PC-9 (cell line): Measurements from ENCODE around the gene SLC25A25. TPM values are rescaled to one million over a fixed set of nuclear protein-coding genes. Genes with fewer than 3 reads are reported as not detected.

Source experiments
- BruUV-seq: library from RNA; stranded (reverse); fragments of 400-500 nt; replicated peaks from 2 replicates; lab custom pipeline; 2021; lab: Mats Ljungman, UMichigan
- CTCF ChIA-PET: fragments of 300-600 bp; sonication (Branson Sonifier 250); formaldehyde crosslinking; loops from one replicate; lab custom pipeline; 2022; ENCODE audit warnings: antibody characterized with exemption; lab: Charles Lee
- POLR2A ChIA-PET: fragments of 300-600 bp; sonication (Branson Sonifier 250); formaldehyde crosslinking; loops from one replicate; lab custom pipeline; 2022; ENCODE audit warnings: antibody characterized with exemption; ENCODE audit not compliant: unreplicated experiment; lab: Charles Lee
- DNase-seq, 2 experiments: peaks; one replicate each; pipeline versions ENCODE4 v3.0.0 to v3.0.0-alpha.2; 2015 to 2022; ENCODE audit warnings: mixed read lengths in 1 of 2
- H2AFZ ChIP-seq: fragments of 200-600 bp; sonication (generic); 2 replicates; pipeline ENCODE4 v1.8.1; 2017; ENCODE audit warnings: antibody characterized with exemption
- H3F3A ChIP-seq: fragments of 200-600 bp; sonication (generic); 2 replicates; pipeline ENCODE4 v1.8.1; 2017; ENCODE audit warnings: antibody characterized with exemption, mild to moderate bottlenecking, low read depth; ENCODE audit not compliant: insufficient read depth
- H3K27ac ChIP-seq: fragments of 200-600 bp; sonication (generic); 2 replicates; pipeline ENCODE4 v1.6.1; 2016; ENCODE audit warnings: mixed run types
- H3K27me3 ChIP-seq: fragments of 200-600 bp; sonication (generic); 2 replicates; pipeline ENCODE4 v1.6.1; 2016; ENCODE audit warnings: low read depth, mixed run types; ENCODE audit not compliant: insufficient read depth
- H3K36me3 ChIP-seq: fragments of 200-600 bp; sonication (generic); 2 replicates; pipeline ENCODE4 v1.6.1; 2016; ENCODE audit warnings: low read depth, mixed run types
- H3K4me1 ChIP-seq: fragments of 200-600 bp; sonication (generic); replicated peaks from 2 replicates; pipeline ENCODE4 v1.6.1; 2016; ENCODE audit warnings: mixed run types; ENCODE audit not compliant: insufficient read depth
- H3K4me2 ChIP-seq: fragments of 200-600 bp; sonication (generic); 2 replicates; pipeline ENCODE4 v1.6.1; 2017; ENCODE audit warnings: mixed run types
- H3K4me3 ChIP-seq: fragments of 200-600 bp; sonication (generic); 2 replicates; pipeline ENCODE4 v1.6.1; 2016; ENCODE audit warnings: mixed run types
- H3K79me2 ChIP-seq: fragments of 200-600 bp; sonication (generic); 2 replicates; pipeline ENCODE4 v1.6.1; 2017; ENCODE audit warnings: low read depth, mixed run types
- H3K9me2 ChIP-seq: fragments of 200-600 bp; sonication (generic); 2 replicates; pipeline ENCODE4 v1.8.1; 2017; ENCODE audit warnings: mild to moderate bottlenecking; ENCODE audit not compliant: insufficient read depth
- H3K9me3 ChIP-seq: fragments of 200-600 bp; sonication (generic); 2 replicates; pipeline ENCODE4 v1.8.1; 2016; ENCODE audit warnings: low read depth; ENCODE audit not compliant: insufficient read depth
- H4K20me1 ChIP-seq: fragments of 200-600 bp; sonication (generic); 2 replicates; pipeline ENCODE4 v1.8.1; 2017; ENCODE audit not compliant: insufficient read depth
- EZH2 ChIP-seq: fragments of 200-600 bp; sonication (generic); IDR thresholded peaks from 2 replicates; pipeline ENCODE4 v1.8.0; 2017; ENCODE audit warnings: antibody characterized with exemption, low read depth
- intact Hi-C: fragments of 100-400 bp; cut with micrococcal nuclease; formaldehyde crosslinking; loops from one replicate; pipeline ENCODE4 v1.10.0; 2022; ENCODE audit not compliant: unreplicated experiment
- total RNA-seq: library from RNA; stranded (reverse); gene quantifications from 2 replicates; pipeline ENCODE4 v1.2.3, GENCODE V29; 2021
- TF ChIP-seq, protein P1 (sequence below): fragments of 200-600 bp; sonication (generic); conservative IDR thresholded peaks from 2 replicates; pipeline ENCODE4 v1.6.1; 2017; ENCODE audit warnings: mixed run types, antibody characterized with exemption, mild to moderate bottlenecking, moderate library complexity

SLC25A25 gene
- total RNA-seq, 1 experiment from 2014 or later = 11.7 TPM

- H3F3A ChIP-seq = peaks cover 37% of the 10 kb centered on the region
- TF ChIP-seq, protein P1, sequence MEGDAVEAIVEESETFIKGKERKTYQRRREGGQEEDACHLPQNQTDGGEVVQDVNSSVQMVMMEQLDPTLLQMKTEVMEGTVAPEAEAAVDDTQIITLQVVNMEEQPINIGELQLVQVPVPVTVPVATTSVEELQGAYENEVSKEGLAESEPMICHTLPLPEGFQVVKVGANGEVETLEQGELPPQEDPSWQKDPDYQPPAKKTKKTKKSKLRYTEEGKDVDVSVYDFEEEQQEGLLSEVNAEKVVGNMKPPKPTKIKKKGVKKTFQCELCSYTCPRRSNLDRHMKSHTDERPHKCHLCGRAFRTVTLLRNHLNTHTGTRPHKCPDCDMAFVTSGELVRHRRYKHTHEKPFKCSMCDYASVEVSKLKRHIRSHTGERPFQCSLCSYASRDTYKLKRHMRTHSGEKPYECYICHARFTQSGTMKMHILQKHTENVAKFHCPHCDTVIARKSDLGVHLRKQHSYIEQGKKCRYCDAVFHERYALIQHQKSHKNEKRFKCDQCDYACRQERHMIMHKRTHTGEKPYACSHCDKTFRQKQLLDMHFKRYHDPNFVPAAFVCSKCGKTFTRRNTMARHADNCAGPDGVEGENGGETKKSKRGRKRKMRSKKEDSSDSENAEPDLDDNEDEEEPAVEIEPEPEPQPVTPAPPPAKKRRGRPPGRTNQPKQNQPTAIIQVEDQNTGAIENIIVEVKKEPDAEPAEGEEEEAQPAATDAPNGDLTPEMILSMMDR = no peak
- no peak for TF ChIP-seq EZH2
- H3K36me3 ChIP-seq = no peaks in the 10 kb centered on the region
- no peak overlapping the region for H2AFZ ChIP-seq
- H3K9me2 ChIP-seq = no peaks in the 10 kb centered on the region
- H3K27ac ChIP-seq = no peak overlapping the region
- intact Hi-C loops = no loop called here
- H4K20me1 ChIP-seq = no peaks in the 10 kb centered on the region
- BruUV-seq = no TSS peak
- no peaks in the 10 kb centered on the region for H3K27me3 ChIP-seq
- no peak overlapping the region for H3K4me2 ChIP-seq
- no peak for DNase-seq
- CTCF ChIA-PET = interaction anchor here (0.7 kb wide), 1 partner anchor 250 kb away, joined by 11 read pairs; no protein-coding TSS in a partner anchor
- POLR2A ChIA-PET = no interaction called here
- H3K9me3 ChIP-seq = no peaks in the 10 kb centered on the region
- H3K4me3 ChIP-seq = no peak overlapping the region
- peaks cover 27% of the 10 kb centered on the region for H3K79me2 ChIP-seq
- peaks cover 21% of the 10 kb centered on the region for H3K4me1 ChIP-seq
Observed at GRCh38 chr9:128091144-128091543, 23.1 kb downstream of the SLC25A25 start.

DNA sequence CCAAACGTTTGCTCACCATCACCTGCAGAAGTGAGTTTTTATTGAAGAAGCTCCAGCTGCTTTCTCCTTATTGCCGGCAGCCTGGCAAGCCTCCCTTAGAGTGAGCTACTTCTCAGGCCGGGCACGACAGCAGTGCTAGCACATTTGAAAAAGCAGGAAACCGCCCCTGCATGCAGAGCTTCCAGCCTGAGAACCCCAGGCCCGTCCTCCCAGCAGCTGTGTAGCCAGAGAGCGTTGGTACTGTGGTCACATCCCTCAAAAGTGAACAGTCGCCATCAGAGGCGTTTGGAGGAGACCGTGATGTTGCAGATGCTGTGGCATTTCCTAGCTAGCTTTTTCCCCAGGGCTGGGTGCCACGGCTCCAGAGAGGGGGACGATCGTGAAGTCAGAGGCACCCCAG, 23.5 kb downstream of the SLC25A25 start:
- Histone ChIP-seq H3K79me2 (peaks cover 32% of the 10 kb centered on the region), H3K9me3 (no peaks in the 10 kb centered on the region), H3K36me3 (no peaks in the 10 kb centered on the region), H3K4me2 (no peak overlapping the region), H3K9me2 (no peaks in the 10 kb centered on the region), H3F3A (peaks cover 33% of the 10 kb centered on the region), H3K4me1 (peaks cover 21% of the 10 kb centered on the region), H3K27ac (no peak overlapping the region), H3K27me3 (no peaks in the 10 kb centered on the region), H3K4me3 (no peak overlapping the region), H4K20me1 (no peaks in the 10 kb centered on the region), H2AFZ (no peak overlapping the region)
- intact Hi-C loops = no loop called here
- DNase-seq = no peak
- CTCF ChIA-PET = interaction anchor here (0.7 to 2.0 kb wide), 2 partner anchors 19 to 250 kb away, joined by 4 to 11 read pairs; no protein-coding TSS in a partner anchor
- BruUV-seq = no TSS peak
- POLR2A ChIA-PET = interaction anchor here (0.6 kb wide), 1 partner anchor 21 kb away, joined by 5 read pairs; no protein-coding TSS in a partner anchor
- TF ChIP-seq, protein P1 = no peak
- TF ChIP-seq EZH2 = no peak

- H3K9me3 ChIP-seq = no peaks in the 10 kb centered on the region
- POLR2A ChIA-PET = interaction anchor here (0.6 kb wide), 1 partner anchor 20 kb away, joined by 5 read pairs; no protein-coding TSS in a partner anchor
- H3K4me1 ChIP-seq = peaks cover 21% of the 10 kb centered on the region
- no peaks in the 10 kb centered on the region for H3K36me3 ChIP-seq
- no peak overlapping the region for H3K4me3 ChIP-seq
- H2AFZ ChIP-seq = no peak overlapping the region
- intact Hi-C loops = no loop called here
- CTCF ChIA-PET = interaction anchor here (2.0 kb wide), 1 partner anchor 20 kb away, joined by 4 read pairs; no protein-coding TSS in a partner anchor
- peaks cover 40% of the 10 kb centered on the region for H3K79me2 ChIP-seq
- peaks cover 33% of the 10 kb centered on the region for H3F3A ChIP-seq
- TF ChIP-seq, protein P1 = no peak
- TF ChIP-seq EZH2 = no peak
- H3K9me2 ChIP-seq = no peaks in the 10 kb centered on the region
- H3K4me2 ChIP-seq = no peak overlapping the region
- no peak for DNase-seq
- BruUV-seq = no TSS peak
- H3K27me3 ChIP-seq = no peaks in the 10 kb centered on the region
- no peaks in the 10 kb centered on the region for H4K20me1 ChIP-seq
- H3K27ac ChIP-seq = 0 out of 2 replicates have a peak overlapping the region, but pooled peaks have one; percentile 81
Observed at GRCh38 chr9:128092199-128092977, 24.4 kb downstream of the SLC25A25 start.
